Measurements from ENCODE around the gene GPANK1. TPM values are rescaled to one million over a fixed set of nuclear protein-coding genes. Genes with fewer than 3 reads are reported as not detected.

GPANK1 gene
- total RNA-seq, 2 donors from 2014 or later, result 15.0 to 19.2 TPM

- no peak for ATAC-seq (ENCODE audit: insufficient number of reproducible peaks, low FRiP score, low read depth)
- no peak for DNase-seq (ENCODE audit: low spot score)
- no peaks in the 10 kb centered on the region for H3K27me3 ChIP-seq (replicated peaks; ENCODE audit: insufficient read depth)
- TF ChIP-seq, protein P1, sequence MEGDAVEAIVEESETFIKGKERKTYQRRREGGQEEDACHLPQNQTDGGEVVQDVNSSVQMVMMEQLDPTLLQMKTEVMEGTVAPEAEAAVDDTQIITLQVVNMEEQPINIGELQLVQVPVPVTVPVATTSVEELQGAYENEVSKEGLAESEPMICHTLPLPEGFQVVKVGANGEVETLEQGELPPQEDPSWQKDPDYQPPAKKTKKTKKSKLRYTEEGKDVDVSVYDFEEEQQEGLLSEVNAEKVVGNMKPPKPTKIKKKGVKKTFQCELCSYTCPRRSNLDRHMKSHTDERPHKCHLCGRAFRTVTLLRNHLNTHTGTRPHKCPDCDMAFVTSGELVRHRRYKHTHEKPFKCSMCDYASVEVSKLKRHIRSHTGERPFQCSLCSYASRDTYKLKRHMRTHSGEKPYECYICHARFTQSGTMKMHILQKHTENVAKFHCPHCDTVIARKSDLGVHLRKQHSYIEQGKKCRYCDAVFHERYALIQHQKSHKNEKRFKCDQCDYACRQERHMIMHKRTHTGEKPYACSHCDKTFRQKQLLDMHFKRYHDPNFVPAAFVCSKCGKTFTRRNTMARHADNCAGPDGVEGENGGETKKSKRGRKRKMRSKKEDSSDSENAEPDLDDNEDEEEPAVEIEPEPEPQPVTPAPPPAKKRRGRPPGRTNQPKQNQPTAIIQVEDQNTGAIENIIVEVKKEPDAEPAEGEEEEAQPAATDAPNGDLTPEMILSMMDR (IDR thresholded peaks at IDR 0.05), result no peak
- H3K9me3 ChIP-seq, result no peaks in the 10 kb centered on the region
- H3K4me3 ChIP-seq, result no peak overlapping the region
- H3K36me3 ChIP-seq, result peaks cover 71% of the 10 kb centered on the region
- H3K4me1 ChIP-seq (ENCODE audit: control insufficient read depth in 1 of 2, low read depth in 2 of 2), result no peaks in the 10 kb centered on the region
- H3K27ac ChIP-seq, result no peak overlapping the region
These were observed 26.3 kb upstream of the GPANK1 start for GRCh38 chr6:31691078-31691463.

DNA sequence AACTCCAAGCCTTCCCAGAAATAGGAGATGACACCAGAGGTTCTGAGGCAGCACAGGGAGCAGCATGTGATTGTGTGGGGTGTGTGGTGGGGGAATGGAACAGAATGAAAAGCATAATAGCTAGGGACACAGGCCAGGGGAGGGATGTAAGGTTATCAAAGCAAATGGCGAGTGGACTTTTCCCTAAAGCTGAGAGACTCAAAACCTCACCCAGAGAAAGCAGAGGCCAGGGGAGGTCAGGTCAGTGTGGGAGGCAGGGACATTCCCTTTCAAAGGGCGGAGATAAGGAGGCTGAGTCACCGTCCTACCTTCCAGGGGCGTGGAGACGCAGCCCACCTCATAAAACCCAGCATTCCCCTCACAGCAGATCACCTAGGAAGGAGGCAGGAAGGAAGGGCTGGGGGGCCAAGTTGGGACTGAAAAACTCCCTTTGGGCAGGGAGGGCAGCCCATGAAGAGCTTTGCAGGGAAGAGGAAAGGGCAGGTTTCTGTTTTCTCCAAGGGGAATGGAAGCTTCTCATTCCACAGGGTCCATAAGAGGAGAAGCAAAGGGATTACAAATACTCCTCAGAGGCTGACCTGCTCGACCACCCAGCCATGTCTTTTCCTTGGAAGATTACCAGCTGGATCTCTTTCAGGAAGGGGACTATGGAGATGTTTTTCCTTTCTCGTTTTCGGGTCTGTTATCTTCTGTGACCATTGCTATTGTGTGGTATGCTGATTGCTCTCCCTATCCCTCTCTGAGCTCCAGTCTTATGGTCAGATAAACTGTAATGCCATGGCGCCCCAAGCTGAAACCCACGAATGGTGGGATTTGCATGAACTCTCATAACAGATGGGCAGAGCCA lies 25.7 kb upstream of the GPANK1 start:
- Histone ChIP-seq H3K27me3 (replicated peaks; ENCODE audit: insufficient read depth) (no peaks in the 10 kb centered on the region), H3K36me3 (peaks cover 67% of the 10 kb centered on the region), H3K9me3 (no peaks in the 10 kb centered on the region), H3K4me3 (no peak overlapping the region), H3K27ac (no peak overlapping the region), H3K4me1 (ENCODE audit: control insufficient read depth in 1 of 2, low read depth in 2 of 2) (no peaks in the 10 kb centered on the region)
- ATAC-seq (ENCODE audit: insufficient number of reproducible peaks, low FRiP score, low read depth) (no peak), DNase-seq (ENCODE audit: low spot score) (no peak)
- TF ChIP-seq, protein P1 (IDR thresholded peaks at IDR 0.05), result no peak

DNA sequence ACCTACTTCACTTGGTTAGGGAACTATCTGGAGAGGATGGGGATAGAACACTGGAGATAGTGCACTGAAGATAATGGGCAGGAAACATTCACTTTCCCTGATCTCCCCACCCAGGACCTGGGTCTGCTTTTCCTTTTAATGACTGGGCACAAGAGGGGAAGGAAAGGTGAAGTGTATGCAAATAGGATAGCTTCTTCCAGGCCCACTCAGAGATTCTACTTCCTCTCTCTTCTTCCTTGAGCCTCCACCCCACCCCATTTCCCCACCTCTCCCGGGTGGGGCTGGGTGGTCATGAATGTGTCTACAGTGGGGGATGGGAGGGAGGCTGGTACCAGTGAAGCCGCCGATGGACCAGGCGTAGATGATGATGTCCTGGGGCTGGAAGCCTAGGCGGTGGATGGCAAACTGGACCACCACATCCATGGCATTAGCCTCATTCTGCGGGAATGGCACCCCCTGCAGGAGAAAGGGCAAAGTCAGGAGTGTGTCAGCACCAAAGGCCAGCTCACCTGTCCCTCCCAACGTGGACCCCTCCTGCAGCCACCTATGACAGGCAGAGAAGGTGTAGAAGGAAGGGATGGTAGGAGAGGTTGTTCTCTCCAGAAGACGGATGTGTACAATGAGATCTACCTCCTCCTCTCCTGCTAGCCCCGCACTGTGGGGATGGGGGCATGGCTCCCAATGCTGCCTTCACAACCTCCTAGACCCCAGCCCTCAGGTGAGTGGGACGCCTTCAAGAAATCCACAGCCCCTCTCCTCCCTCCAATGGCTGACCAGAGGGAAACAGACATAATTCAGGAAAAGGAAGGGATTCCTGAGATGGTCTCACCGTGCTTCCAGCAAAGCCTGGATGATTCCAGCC lies 24.7 kb upstream of the GPANK1 start:
- TF ChIP-seq, protein P1 (IDR thresholded peaks at IDR 0.05), result no peak
- no peak for ATAC-seq (ENCODE audit: insufficient number of reproducible peaks, low FRiP score, low read depth)
- Histone ChIP-seq H3K27me3 (replicated peaks; ENCODE audit: insufficient read depth) (no peaks in the 10 kb centered on the region), H3K4me1 (ENCODE audit: control insufficient read depth in 1 of 2, low read depth in 2 of 2) (no peaks in the 10 kb centered on the region), H3K9me3 (no peaks in the 10 kb centered on the region), H3K27ac (no peak overlapping the region), H3K36me3 (peaks cover 57% of the 10 kb centered on the region), H3K4me3 (no peak overlapping the region)
- DNase-seq (ENCODE audit: low spot score), result no peak

GRCh38 chr6:31687860-31688693 lies 23.3 kb upstream of the GPANK1 start:
- peaks cover 54% of the 10 kb centered on the region for H3K36me3 ChIP-seq
- H3K9me3 ChIP-seq, result no peaks in the 10 kb centered on the region
- ATAC-seq (ENCODE audit: insufficient number of reproducible peaks, low FRiP score, low read depth) (no peak), DNase-seq (ENCODE audit: low spot score) (no peak)
- TF ChIP-seq, protein P1 (IDR thresholded peaks at IDR 0.05), result no peak
- H3K27ac ChIP-seq, result no peak overlapping the region
- H3K27me3 ChIP-seq (replicated peaks; ENCODE audit: insufficient read depth), result no peaks in the 10 kb centered on the region
- no peaks in the 10 kb centered on the region for H3K4me1 ChIP-seq (ENCODE audit: control insufficient read depth in 1 of 2, low read depth in 2 of 2)
- H3K4me3 ChIP-seq, result no peak overlapping the region

Measured in thoracic aorta (tissue), 2 donors.